Natural killer cell (primary cell): ENCODE measurements around the gene CRTAP. TPM values are rescaled to one million over a fixed set of nuclear protein-coding genes. Genes with fewer than 3 reads are reported as not detected.
"Not testable (repeated sequence)": the region's sequence is repeated elsewhere in the genome, so short reads cannot be mapped to it uniquely, and the experiment has no call there.

ENCODE experiments used
- ATAC-seq, 3 donors: fragments of 150-1000 bp in 2 of 3; fragments of 200-7000 bp in 1 of 3; cut with Tn5 transposase; 1 replicate in 1 of 3; 2 replicates in 2 of 3; pipeline ENCODE4 v1.10.0; 2021; ENCODE audit warnings: mild to moderate bottlenecking in 2 of 3, moderate library complexity in 2 of 3
- DNase-seq, 2 donors: peaks; one replicate each; pipeline versions ENCODE4 v3.0.0 to v3.0.0-alpha.2; 2013 to 2021; ENCODE audit warnings: mixed read lengths in 1 of 2
- H3K27ac ChIP-seq: one replicate; pipeline ENCODE4 v1.5.1; 2013; ENCODE audit warnings: mild to moderate bottlenecking, low read length
- H3K27me3 ChIP-seq: one replicate; pipeline ENCODE4 v1.6.1; 2013; ENCODE audit warnings: low read length; ENCODE audit not compliant: control insufficient read depth, insufficient read depth
- H3K36me3 ChIP-seq: one replicate; pipeline ENCODE4 v1.6.1; 2013; ENCODE audit warnings: low read length; ENCODE audit not compliant: control insufficient read depth, insufficient read depth
- H3K4me1 ChIP-seq: one replicate; pipeline ENCODE4 v1.6.1; 2013; ENCODE audit warnings: low read length; ENCODE audit not compliant: control insufficient read depth, insufficient read depth
- H3K4me3 ChIP-seq: one replicate; pipeline ENCODE4 v1.5.1; 2013; ENCODE audit warnings: low read length
- H3K9me3 ChIP-seq: one replicate; pipeline ENCODE4 v1.6.1; 2013; ENCODE audit warnings: low read length; ENCODE audit not compliant: control insufficient read depth, insufficient read depth
- H3K27ac Mint-ChIP-seq, 2 donors: one replicate each; pipeline ENCODE4 v1.8.0; 2022; ENCODE audit warnings: mild to moderate bottlenecking in 2 of 2, mixed read lengths in 2 of 2, moderate library complexity in 1 of 2
- H3K27me3 Mint-ChIP-seq, 2 donors: one replicate each; pipeline ENCODE4 v1.8.0; 2022; ENCODE audit warnings: low read depth in 2 of 2, mixed read lengths in 2 of 2
- H3K36me3 Mint-ChIP-seq: one replicate; pipeline ENCODE4 v1.8.0; 2022; ENCODE audit warnings: mixed read lengths
- H3K4me1 Mint-ChIP-seq, 2 donors: one replicate each; pipeline ENCODE4 v1.8.0; 2022; ENCODE audit warnings: mixed read lengths in 2 of 2
- H3K4me3 Mint-ChIP-seq: one replicate; pipeline ENCODE4 v1.8.0; 2022; ENCODE audit warnings: mild to moderate bottlenecking, moderate library complexity, mixed read lengths
- H3K9me3 Mint-ChIP-seq, 2 donors: one replicate each; pipeline ENCODE4 v1.8.0; 2022; ENCODE audit warnings: mixed read lengths in 2 of 2
- CTCF ChIP-seq: fragments of 200-600 bp; IDR thresholded peaks from one replicate; pipeline ENCODE4 v1.8.0; 2022; ENCODE audit warnings: antibody characterized with exemption
- WGBS: methylation state at CpG from one replicate; pipeline ENCODE4 v1.1.7; 2013; ENCODE audit warnings: missing lambda C conversion rate; ENCODE audit not compliant: insufficient coverage; 5-methylcytosine and 5-hydroxymethylcytosine counted together
- intact Hi-C: fragments of 100-400 bp; cut with micrococcal nuclease; formaldehyde crosslinking; loops from one replicate; pipeline ENCODE4 v1.14.2; 2022
- total RNA-seq, 4 donors: library from RNA; stranded (reverse); fragments of 120-200 nt in 1 of 4; gene quantifications; one replicate each; pipeline versions ENCODE4 v1.2.3 to v1.2.4, GENCODE V29; 2013 to 2022

Gene CRTAP
- total RNA-seq, 3 donors from 2014 or later (not counting 1 experiment from before 2014, with no cell fraction given): 32.4 to 38.2 (median 37.9) TPM

DNA sequence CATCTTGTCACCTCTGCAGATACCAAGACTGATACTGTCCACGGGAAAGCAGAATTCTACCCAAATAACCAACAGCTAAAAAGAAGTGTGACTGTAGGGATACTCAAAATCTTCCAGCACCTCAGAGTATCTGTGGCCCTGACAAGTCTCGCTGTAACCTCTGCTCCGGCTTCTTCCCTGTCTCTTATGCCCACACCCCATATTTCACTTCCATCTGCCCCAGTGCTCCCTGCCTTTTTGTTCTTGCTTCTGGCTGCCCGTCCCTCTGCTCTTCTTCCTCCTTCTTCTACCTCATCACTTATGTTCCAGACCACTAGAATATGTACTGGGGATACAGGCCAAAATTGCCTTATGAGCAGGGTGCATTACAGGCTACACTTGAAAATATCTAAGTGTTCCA is 45.4 kb downstream of the CRTAP start:
- Histone ChIP-seq H3K9me3 (no peaks in the 10 kb centered on the region), H3K27ac (no peak overlapping the region), H3K4me1 (no peaks in the 10 kb centered on the region), H3K27me3 (no peaks in the 10 kb centered on the region), H3K36me3 (no peaks in the 10 kb centered on the region), H3K4me3 (no peak overlapping the region)
- H3K4me1 Mint-ChIP-seq: no peaks in the 10 kb centered on the region
- no peak for TF ChIP-seq CTCF
- DNase-seq: no peak
- intact Hi-C loops: no loop called here
- H3K9me3 Mint-ChIP-seq: no peaks in the 10 kb centered on the region
- no peak for ATAC-seq
- no peak overlapping the region for H3K4me3 Mint-ChIP-seq
- H3K27me3 Mint-ChIP-seq: peaks cover 15 to 27% of the 10 kb centered on the region in 2 donors
- H3K27ac Mint-ChIP-seq: no peak overlapping the region
- WGBS: 91% methylated on average over 3 of the region's 4 CpGs
- H3K36me3 Mint-ChIP-seq: no peaks in the 10 kb centered on the region

DNA sequence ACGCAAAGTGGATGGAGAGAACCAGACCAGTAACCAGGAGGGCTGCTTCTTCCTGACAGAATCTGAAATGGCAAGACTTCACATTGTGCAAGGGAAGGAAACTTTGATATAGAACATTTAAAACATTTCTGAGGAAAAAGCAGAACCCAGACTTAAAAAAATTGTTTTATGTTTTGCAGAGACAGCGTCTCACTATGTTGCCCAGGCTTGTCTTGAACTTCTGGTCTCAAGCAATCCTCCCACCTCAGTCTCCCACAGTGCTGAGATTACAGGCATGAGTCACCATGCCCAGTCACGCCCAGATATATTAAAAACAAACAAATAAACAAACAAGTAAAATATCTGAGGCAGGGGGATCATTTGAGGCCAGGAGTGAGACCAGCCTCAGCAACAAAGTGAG is 46.2 kb downstream of the CRTAP start:
- WGBS: 83% methylated on average over 3 of the region's 3 CpGs
- no peaks in the 10 kb centered on the region for H3K4me1 Mint-ChIP-seq
- no peaks in the 10 kb centered on the region for H3K36me3 Mint-ChIP-seq
- no peaks in the 10 kb centered on the region for H3K36me3 ChIP-seq
- H3K27ac ChIP-seq: no peak overlapping the region
- no peaks in the 10 kb centered on the region for H3K9me3 ChIP-seq
- no peaks in the 10 kb centered on the region for H3K4me1 ChIP-seq
- no peak overlapping the region for H3K27ac Mint-ChIP-seq
- no peak overlapping the region for H3K4me3 ChIP-seq
- peaks cover 15 to 27% of the 10 kb centered on the region in 2 donors for H3K27me3 Mint-ChIP-seq
- H3K27me3 ChIP-seq: no peaks in the 10 kb centered on the region
- DNase-seq: no peak
- TF ChIP-seq CTCF: no peak
- no peak for ATAC-seq
- no peaks in the 10 kb centered on the region for H3K9me3 Mint-ChIP-seq
- intact Hi-C loops: no loop called here
- H3K4me3 Mint-ChIP-seq: no peak overlapping the region

GRCh38 chr3:33162621-33163020 is 48.8 kb downstream of the CRTAP start:
- H3K9me3 Mint-ChIP-seq, H3K9me3 ChIP-seq, DNase-seq, H3K27ac ChIP-seq, H3K4me1 Mint-ChIP-seq, H3K36me3 ChIP-seq, ATAC-seq, intact Hi-C loops, H3K36me3 Mint-ChIP-seq, H3K4me3 Mint-ChIP-seq, H3K27ac Mint-ChIP-seq, H3K4me3 ChIP-seq, H3K4me1 ChIP-seq, H3K27me3 ChIP-seq: not testable (repeated sequence)
- WGBS: 88% methylated on average over 4 of the region's 5 CpGs
- H3K27me3 Mint-ChIP-seq: peaks cover 15 to 27% of the 10 kb centered on the region in 2 donors

GRCh38 chr3:33165372-33165771 is 51.6 kb downstream of the CRTAP start:
- H3K36me3 Mint-ChIP-seq: no peaks in the 10 kb centered on the region
- no peaks in the 10 kb centered on the region for H3K9me3 Mint-ChIP-seq
- ATAC-seq (no peak), DNase-seq (no peak)
- no peak overlapping the region for H3K27ac Mint-ChIP-seq
- H3K27me3 Mint-ChIP-seq: peaks cover 11 to 20% of the 10 kb centered on the region in 2 donors
- H3K4me1 ChIP-seq: no peaks in the 10 kb centered on the region
- H3K27me3 ChIP-seq: no peaks in the 10 kb centered on the region
- H3K27ac ChIP-seq: no peak overlapping the region
- intact Hi-C loops: no loop called here
- H3K4me3 Mint-ChIP-seq: no peak overlapping the region
- no peaks in the 10 kb centered on the region for H3K4me1 Mint-ChIP-seq
- no peaks in the 10 kb centered on the region for H3K9me3 ChIP-seq
- H3K4me3 ChIP-seq: no peak overlapping the region
- WGBS: no CpG with 5 or more reads among the region's 1 CpG
- TF ChIP-seq CTCF: no peak
- no peaks in the 10 kb centered on the region for H3K36me3 ChIP-seq
